ENCODE measurements around the gene GBX1. TPM values are rescaled to one million over a fixed set of nuclear protein-coding genes. Genes with fewer than 3 reads are reported as not detected.
A peak's percentile ranks its signal among the peaks of the same experiment; 100 is the strongest.

The GBX1 gene
- total RNA-seq: not detected
- long read RNA-seq: 0 reads

DNA sequence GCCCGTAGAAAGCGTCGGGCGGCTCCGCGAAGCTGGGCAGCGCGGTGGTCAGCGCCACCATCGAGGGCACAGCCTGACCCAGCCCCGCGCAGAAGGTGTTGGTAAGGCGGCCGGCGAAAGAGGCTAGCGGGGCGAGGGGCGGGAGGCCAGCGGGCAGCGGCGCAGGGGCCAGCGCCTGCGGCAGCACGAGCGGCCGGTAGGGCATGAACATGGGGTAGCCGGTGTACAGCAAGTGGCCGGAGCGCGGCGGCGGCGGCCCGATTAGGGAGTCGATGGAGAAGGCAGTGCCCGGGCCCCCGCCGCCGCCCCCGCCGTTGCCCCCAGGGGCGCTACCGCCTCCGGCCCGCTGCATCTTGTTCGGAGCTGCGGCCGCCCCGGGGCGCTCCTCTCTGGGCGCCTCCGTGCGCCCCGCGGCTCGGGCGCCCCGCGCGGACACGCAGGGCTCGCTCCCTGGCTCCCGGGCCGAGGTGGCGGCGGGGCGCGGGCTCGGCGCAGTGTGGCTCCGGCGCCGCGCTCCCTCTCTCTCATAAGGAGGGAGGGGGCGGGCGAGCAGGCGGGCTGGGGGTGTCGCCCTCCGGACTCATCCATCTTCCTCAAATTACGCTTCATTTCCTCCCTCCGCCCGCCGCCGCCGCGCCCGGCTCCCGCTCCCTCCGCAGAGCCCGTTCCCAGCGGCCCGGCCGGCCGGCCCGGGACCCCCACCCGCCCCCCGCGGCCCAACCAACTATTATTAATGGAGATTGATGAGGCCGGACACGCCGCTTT is at the start of gene GBX1:
Gene GBX1, minus strand, starts transcription at position 498 of the 765 bp plus-strand sequence. Its CDS starts 146 bp downstream, at position 352.
- intact Hi-C loops (cut with DNase I, micrococcal nuclease): no loop called here
- no peak for DNase-seq

DNA sequence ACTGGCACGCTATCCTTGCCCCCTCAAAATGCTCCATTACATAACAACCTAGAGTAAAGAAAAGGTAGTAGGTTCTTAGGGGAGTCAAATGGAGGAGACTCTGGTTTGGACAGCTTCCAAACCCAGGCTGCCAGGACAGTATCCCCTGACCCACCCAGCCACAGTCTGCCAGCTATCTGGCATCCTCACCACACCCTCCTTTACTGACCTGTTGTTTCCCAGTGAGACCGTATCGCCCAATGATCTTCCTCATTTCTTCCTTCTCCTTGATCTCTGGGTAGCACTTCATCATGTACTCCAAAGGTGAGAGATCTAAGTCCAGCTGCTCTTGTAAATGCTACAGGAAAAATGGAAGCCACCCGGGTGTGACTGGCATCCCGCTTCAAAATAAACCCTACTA is 47.9 kb upstream of the GBX1 start:
- ATAC-seq: peak; percentile 95
- DNase-seq: peak in 1 of 2 donors; percentile 35
- intact Hi-C loops (cut with DNase I, micrococcal nuclease): no loop called here

More for the DNA sequence above, at the start of gene GBX1:
- peak; percentile 45 for ATAC-seq

DNA sequence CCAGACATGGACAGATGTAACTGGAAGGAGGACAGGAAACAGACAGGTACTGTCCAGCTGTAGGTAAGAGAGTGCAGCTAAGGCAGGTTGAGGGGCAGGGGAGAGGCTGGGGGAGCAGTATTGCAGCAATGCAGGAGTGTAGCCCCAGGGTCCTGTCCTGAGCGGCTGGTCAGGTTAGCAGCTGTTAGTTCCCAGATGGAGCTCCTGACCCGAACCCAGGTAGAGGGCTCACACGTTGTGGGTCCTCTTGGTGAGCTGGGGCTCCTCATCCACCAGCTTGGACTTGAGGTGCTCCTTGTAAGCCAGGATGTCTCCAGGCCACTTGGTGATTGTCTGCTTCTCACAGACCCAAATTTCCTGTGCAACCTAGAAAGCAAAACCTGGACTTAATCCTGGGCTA is 46.3 kb upstream of the GBX1 start:
- intact Hi-C loops (cut with DNase I, micrococcal nuclease): no loop called here
- no peak for DNase-seq
- no peak for ATAC-seq

DNA sequence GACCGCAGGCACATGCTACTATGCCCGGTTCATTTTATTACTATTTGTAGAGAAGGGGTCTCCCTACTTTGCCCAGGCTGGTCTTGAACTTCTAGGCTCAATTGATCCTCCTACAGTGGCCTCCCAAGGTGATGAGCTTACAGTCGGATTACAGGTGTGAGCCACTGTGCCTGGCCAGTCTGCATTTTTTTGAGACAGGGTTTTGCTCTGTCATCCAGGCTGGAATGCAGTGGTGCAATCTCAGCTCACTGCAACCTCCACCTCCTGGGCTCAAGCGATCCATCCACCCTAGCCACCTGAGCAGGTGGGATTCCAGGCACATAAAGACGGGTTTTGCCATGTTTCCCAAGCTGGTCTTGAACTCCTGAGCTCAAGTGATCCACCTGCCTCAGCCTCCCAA is 45.1 kb upstream of the GBX1 start:
- DNase-seq (no peak), ATAC-seq (no peak)
- intact Hi-C loops (cut with DNase I, micrococcal nuclease): no loop called here

DNA sequence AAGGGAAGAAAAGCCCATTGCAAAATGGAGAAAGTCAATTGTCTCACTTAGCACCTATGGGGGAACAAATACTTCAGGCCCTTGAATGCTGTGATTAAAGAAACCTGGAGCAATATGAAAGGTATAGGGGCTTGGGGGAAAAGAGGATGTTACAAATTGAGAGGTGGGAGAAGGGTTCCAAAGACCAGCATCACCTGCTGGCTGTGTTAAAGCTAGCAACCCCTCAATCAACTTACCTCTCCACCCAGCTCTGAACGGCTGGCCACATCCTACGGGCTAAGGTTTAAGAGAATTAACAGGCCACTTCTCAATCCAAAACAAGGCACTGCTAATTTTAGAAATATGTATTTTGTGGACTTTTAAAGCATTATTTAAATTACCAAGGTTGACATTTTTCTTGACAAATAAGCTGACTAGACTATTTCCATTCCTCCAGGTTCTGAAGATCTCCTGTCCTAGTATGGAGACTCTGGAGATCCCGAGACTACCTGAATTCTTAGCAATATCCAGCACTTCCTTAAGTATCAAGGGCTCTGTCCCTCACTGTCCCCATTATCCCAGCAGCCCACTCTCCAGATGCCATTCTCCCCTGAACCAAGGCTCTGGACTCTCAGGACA is 43.8 kb upstream of the GBX1 start:
- DNase-seq (no peak), ATAC-seq (no peak)
- intact Hi-C loops (cut with DNase I, micrococcal nuclease): no loop called here

DNA sequence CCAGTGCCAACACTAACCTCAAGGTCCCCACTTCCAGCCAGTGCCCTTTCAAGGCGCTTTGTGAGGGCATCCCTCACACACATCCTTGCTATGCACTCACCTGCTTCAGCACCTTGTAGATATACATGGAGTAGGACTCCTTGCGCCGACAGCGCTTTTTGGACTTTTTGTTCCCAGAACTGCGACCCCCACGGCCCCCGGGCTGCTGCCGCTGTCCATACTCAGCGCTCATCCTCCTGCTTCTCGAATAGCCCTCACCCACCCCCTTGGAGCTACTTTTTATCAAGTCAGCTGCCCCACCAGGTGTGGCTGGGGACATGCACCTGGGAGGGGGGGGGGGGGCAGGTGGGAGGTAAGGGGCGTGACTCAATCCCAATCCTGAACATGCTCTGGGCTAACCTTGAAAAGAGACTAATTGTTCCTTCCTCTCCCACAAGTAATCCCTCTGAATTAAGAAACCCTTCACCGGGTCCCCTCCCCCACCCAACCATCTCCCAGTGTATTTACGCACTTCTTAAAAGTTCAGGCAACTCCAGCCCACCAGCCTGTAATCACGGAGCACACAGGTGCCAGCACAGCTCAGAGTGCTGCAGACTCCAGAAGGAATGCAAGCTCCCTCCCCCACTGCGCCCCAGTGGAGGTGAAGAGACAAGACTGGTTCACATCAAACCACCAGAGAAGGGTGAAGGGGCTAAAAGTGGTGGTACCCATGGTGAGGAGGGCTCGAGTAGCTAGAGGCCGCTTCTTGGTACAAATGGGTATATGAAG is 42.8 kb upstream of the GBX1 start, which contains the start of gene H2BK1:
Gene H2BK1, minus strand, starts transcription at position 402 of the 768 bp plus-strand sequence. Its CDS starts 170 bp downstream, at position 232.
- no peak for ATAC-seq
- no peak for DNase-seq
- intact Hi-C loops (cut with DNase I, micrococcal nuclease): no loop called here

DNA sequence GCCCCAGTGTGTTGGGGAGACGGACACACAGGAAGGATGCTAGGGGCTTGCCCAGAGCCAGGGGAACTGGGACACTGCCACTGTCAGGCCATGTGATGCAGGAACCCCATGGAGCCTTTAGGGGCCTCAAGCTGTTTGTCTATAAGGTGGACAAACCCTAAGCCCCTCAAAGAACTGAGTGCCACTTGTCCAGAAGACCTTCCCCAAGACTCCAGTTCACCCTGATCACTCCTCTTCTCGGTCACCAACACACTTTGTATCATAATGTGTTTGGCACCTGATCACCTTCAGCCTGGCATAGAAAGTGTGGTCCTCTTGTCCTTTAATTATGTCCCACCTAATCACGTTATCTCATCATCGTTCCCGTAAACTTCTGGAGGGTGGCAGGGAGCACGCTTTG is 42.1 kb upstream of the GBX1 start:
- DNase-seq (no peak), ATAC-seq (no peak)
- intact Hi-C loops (cut with DNase I, micrococcal nuclease): no loop called here

DNA sequence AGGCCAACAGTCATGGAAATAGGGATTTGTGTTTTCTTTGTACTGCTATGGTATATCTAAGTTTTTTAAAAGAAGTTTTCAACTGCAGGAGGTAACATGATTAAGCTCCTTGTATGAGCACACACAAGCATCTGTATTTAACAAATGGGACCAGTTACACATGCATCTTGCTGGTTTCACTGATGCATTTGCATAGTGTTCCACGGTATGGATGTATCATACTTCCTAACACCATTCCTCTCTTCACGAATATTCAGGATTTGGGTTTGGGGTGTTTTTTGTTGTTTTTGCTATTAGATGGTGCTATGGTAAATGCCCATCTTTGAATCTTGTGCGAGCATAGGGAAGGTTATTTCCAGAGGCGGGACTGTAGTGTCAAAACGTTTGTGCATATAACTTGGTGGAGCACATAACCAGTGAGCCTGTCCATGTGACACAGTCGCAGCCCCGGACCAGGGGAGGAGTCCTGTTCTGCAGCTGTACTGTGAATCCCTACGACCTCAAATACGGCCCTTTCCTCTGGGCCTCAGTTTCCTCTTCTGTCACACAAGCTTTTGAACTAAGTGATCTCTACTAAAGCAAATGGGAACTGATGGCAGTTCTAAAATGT is 40.9 kb upstream of the GBX1 start:
- intact Hi-C loops (cut with DNase I, micrococcal nuclease): no loop called here
- no peak for DNase-seq
- no peak for ATAC-seq

DNA sequence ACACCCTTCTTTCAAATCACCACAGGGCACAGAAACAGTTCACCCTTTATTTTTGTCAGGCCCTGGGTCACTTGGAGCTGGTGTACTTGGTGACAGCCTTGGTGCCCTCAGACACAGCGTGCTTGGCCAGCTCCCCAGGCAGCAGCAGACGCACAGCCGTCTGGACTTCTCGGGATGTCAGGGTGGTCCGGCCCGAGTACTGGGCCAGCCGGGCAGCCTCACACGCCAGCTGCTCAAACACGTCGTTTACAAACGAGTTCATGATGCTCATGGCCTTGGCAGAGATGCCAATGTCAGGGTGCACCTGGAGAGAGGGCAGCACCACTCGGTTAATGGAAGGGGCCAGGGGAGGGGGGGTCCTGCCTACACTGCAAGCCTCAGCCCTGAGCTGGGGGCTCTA is 40.3 kb upstream of the GBX1 start:
- DNase-seq (no peak), ATAC-seq (no peak)
- intact Hi-C loops (cut with DNase I, micrococcal nuclease): no loop called here

DNA sequence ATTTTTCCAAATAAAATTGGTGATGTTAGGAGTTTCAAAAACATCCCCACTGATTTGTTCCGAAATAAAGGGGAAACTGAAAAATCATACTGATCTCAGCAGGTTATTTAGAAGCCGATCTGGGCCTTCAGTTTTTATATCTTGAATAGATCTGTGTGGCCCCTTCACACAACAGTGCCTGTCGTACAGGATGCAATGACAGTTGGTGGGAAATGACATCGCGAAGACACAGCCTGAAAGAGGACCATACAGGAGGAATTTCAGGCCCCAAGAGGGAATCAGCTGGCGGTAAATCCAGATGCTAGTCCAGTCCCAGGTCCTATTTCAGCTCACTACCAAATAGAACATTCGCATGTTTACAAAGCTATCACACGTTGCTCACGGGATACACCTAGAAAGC is 39.8 kb upstream of the GBX1 start:
- intact Hi-C loops (cut with DNase I, micrococcal nuclease): no loop called here
- no peak for DNase-seq
- ATAC-seq: no peak

DNA sequence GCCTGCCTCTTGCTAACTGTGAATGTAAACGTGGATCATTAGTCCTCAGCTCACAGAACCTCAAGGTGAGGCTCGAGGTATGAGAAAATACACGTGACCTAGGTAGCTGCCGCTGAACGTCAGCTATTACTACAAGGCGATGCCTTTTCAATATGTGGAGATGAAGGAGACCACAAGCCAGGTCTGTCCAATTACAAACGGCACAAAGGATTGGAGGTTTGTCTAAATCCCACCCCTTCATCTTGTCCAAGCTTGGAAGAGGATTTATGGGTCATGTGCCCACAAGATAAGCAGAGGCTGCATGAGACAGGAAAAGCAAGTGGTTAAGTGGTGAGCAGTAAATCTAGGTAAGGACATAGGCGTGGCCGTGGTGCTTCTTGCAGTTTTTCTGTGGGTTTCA is 39.4 kb upstream of the GBX1 start:
- intact Hi-C loops (cut with DNase I, micrococcal nuclease): no loop called here
- ATAC-seq: no peak
- DNase-seq: no peak

DNA sequence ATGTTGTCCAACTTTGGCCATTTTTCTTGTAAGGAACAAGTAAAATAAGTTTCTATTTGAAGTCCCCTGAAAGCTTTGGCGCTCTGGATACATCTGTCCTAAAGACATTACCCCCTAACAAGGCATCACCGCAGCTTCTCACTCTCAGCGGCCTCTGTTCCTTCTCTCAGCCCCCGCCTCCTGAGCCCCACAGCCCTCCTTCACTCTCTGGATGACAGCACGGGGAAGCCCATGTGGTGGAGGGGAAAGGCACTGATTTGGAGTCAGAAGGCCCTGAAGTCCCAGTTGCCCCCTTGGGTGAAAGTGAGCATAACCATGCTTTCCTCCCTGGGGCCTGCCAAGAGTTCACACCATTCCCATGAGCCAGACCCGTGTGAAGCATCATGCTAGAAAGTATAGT is 38.2 kb upstream of the GBX1 start:
- intact Hi-C loops (cut with DNase I, micrococcal nuclease): no loop called here
- no peak for ATAC-seq
- DNase-seq: no peak

DNA sequence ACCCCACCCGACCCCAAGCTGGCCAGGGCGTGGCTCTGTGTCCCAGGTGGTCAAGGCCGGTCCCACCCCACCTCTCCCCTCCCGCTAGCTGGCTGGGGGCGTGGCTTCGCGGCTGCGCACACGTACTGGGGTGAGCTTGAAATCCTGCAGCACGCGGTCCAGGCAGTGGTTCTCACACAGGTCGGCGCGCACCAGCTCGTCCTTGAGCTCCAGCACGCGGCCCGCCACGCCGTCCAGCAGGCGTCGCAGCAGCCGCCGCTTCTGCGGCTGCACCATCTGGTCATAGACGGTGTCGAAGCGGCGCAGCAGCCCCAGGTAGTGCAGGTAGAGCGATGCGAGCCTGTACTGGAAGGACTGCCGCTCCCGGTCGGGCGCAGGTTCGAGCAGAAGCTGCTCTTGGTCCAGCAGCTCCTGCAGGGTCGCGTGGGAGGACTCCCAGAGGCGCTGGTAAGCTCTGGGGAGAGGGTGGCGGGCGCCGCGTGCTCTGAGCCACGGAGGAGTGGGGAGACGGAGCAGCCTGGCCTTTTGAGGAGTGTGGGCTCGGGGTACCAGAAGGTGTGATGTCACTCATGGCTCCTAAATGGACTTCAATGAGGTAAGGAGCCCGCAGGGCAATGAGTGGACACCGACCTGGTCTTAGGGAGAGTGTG is 37.0 kb upstream of the GBX1 start:
- ATAC-seq (peak; percentile 46), DNase-seq (no peak)
- intact Hi-C loops (cut with DNase I, micrococcal nuclease): no loop called here

DNA sequence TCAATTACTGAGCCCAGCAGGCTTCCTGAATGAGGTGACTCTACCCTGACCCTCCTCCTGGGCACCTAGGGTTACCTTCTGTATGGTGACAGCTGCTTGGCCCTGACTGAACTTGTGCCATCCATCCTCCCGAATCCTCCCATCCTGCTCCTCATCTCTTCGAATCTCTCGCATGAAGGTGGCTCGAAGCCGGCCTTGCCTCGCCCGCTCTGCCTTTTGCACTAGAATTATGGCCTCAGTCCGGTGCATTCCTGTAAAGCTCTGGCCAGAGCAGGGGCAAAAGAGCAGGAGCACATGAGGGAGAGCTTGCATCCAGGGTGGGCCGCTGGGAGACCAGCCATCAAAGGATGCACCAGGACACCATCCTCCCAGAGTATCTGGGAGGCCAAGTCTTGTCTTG is 35.3 kb upstream of the GBX1 start:
- intact Hi-C loops (cut with DNase I, micrococcal nuclease): no loop called here

DNA sequence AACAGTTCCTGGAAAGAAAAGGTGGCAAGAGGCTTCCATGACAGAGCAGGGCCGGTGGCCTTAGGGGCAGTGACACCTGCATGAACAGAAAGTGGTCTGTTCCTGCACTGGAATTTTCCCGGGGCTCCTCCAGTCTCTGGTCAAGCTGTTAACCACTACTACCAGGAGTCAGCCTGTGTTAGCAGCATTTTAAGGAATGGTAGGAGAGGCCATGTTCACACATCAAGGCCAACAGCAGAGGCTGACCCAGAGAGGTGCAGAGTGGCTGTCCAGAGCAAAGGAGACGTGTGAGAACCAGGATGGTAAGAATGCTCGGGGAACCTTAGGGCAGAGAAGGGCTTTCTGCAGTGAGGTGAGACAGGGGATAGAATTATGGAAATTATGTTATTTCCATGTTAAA is 34.3 kb upstream of the GBX1 start:
- intact Hi-C loops (cut with DNase I, micrococcal nuclease): no loop called here
- ATAC-seq (no peak), DNase-seq (no peak)

More for the DNA sequence above, 35.3 kb upstream of the GBX1 start:
- ATAC-seq (no peak), DNase-seq (no peak)

DNA sequence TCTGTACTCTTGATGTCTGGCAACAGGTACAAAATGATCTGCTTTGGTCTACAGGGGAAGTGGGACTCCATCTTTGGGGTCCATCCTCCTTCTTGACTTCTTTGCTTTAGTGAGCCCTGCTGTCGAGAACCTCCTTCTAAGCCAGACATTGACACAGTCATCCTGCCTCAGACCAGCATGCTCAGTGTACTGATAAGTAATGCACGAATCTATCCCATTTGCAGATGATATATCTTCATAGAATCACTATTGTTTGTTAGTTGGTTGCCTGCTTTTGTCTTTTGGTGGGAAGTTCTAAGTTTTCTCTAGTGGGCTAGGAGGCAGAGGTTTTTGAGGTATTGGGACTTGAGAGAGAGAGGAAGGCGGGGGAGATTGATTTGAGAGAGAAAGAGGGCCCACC is 33.9 kb upstream of the GBX1 start:
- ATAC-seq (no peak), DNase-seq (no peak)
- intact Hi-C loops (cut with DNase I, micrococcal nuclease): no loop called here

DNA sequence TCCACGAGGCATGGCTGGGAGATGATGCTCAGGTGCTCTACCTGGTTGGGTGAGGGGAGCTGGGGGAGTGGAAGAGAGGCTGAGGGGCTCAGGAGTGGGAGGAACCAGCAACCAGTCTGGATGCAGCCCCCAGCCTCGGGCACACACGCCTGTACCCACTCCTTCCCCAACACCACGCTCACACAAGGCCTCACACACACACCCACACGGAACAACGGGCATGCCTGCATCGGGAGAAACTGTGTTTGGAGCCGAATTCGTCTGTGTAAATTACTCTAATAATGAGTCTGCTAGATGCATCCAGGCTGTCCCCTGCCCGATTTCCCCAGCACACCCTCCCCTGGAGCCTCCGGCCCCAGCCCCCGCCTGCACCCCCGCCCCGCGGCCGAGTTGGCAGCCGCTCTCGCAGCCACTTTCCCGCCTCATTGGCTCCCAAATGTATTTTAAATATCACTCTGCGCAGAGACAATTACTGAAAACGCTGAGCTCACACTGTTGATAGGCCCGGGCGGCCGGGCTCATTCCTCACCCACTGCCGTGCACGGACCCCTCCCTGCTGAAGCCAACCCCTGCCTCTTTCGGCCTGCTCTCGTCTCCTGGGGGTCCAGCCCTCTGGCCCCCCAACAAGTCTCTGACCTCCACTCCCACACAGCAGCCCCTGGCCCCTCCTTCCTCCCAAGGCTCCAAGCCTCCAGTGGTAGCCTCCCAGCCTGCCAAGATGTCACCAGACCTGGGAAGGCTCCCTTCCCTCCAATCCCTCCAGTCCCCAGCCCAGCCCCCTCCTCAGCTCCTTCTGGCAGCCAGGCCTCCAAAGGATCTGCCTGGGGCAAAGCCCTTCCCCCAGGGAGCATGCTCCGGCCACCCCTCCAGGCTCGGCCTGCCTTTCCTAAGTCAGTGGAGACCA is 31.7 kb upstream of the GBX1 start:
- intact Hi-C loops (cut with DNase I, micrococcal nuclease): no loop called here
- ATAC-seq (no peak), DNase-seq (no peak)

DNA sequence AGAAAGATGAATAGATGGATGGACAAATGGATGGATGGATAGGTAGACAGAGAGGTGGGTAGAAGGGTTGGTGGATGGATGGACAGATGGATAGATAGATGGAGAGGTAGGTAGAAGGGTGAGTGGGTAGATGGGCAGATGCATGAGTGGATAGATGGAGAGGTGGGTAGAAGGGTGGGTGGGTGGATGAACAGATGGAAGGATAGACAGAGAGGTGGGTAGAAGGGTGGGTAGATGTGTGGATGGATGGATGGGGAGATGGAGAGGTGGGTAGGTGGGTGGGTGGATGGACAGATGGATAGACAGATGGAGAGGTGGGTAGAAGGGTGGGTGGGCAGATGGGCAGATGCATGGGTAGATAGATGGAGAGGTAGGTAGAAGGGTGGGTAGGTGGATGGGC is 30.4 kb upstream of the GBX1 start:
- DNase-seq: no peak
- intact Hi-C loops (cut with DNase I, micrococcal nuclease): no loop called here
- ATAC-seq: no peak

All from left colon (tissue), 2 donors.